HEK293T (cell line): ENCODE results near the gene TMEM50B.

Source experiments
- CTCF ChIA-PET: fragments of 350-600 bp; formaldehyde crosslinking; extraction: SDS; loops from one replicate; lab custom pipeline; 2021; ENCODE audit warnings: antibody characterized with exemption, inconsistent platforms; lab: Yijun Ruan, JAX
- POLR2A ChIA-PET: fragments of 350-600 bp; formaldehyde crosslinking; extraction: SDS; loops from one replicate; lab custom pipeline; 2020; ENCODE audit warnings: antibody characterized with exemption, inconsistent platforms; lab: Yijun Ruan, JAX
- DNase-seq: peaks from one replicate; pipeline ENCODE4 v3.0.0; 2012; ENCODE audit warnings: mixed read lengths; ENCODE audit errors: extremely low spot score
- ARNT ChIP-seq: fragments of 450-650 bp; IDR thresholded peaks from 2 replicates; pipeline ENCODE4 v1.6.1; 2017; ENCODE audit warnings: mild to moderate bottlenecking
- BHLHE40 ChIP-seq: fragments of 450-650 bp; IDR thresholded peaks from 2 replicates; pipeline ENCODE4 v1.6.1; 2016; ENCODE audit warnings: mild to moderate bottlenecking, moderate library complexity, borderline replicate concordance
- CTBP1 ChIP-seq: fragments of 450-650 bp; IDR thresholded peaks from 2 replicates; pipeline ENCODE4 v1.6.1; 2016; ENCODE audit warnings: borderline replicate concordance
- ELF4 ChIP-seq: fragments of 450-650 bp; IDR thresholded peaks from 2 replicates; pipeline ENCODE4 v1.6.1; 2017; ENCODE audit warnings: antibody characterized with exemption
- FOXA1 ChIP-seq: fragments of 450-650 bp; IDR thresholded peaks from 2 replicates; pipeline ENCODE4 v1.6.1; 2016; ENCODE audit warnings: mild to moderate bottlenecking
- FOXK2 ChIP-seq: fragments of 450-650 bp; IDR thresholded peaks from 2 replicates; pipeline ENCODE4 v1.6.1; 2016; ENCODE audit warnings: mild to moderate bottlenecking
- FOXM1 ChIP-seq: fragments of 450-650 bp; IDR thresholded peaks from 2 replicates; pipeline ENCODE4 v1.6.1; 2017; ENCODE audit warnings: mild to moderate bottlenecking, borderline replicate concordance
- HDGF ChIP-seq: fragments of 450-650 bp; IDR thresholded peaks from 2 replicates; pipeline ENCODE4 v1.6.1; 2017; ENCODE audit warnings: antibody characterized with exemption, borderline replicate concordance
- L3MBTL2 ChIP-seq: fragments of 450-650 bp; conservative IDR thresholded peaks from 2 replicates; pipeline ENCODE4 v1.6.1; 2016; ENCODE audit warnings: mild to moderate bottlenecking
- LEF1 ChIP-seq: fragments of 450-650 bp; IDR thresholded peaks from 2 replicates; pipeline ENCODE4 v1.6.1; 2017; ENCODE audit warnings: mild to moderate bottlenecking, borderline replicate concordance
- NFRKB ChIP-seq: fragments of 450-650 bp; IDR thresholded peaks from 2 replicates; pipeline ENCODE4 v1.6.1; 2016; ENCODE audit warnings: mild to moderate bottlenecking, moderate library complexity
- PKNOX1 ChIP-seq: fragments of 450-650 bp; IDR thresholded peaks from 2 replicates; pipeline ENCODE4 v1.6.1; 2016
- SP1 ChIP-seq: fragments of 450-650 bp; IDR thresholded peaks from 2 replicates; pipeline ENCODE4 v1.6.1; 2017
- SUZ12 ChIP-seq: fragments of 450-650 bp; IDR thresholded peaks from 2 replicates; pipeline ENCODE4 v1.6.1; 2016; ENCODE audit warnings: mild to moderate bottlenecking
- TARDBP ChIP-seq: fragments of 450-650 bp; IDR thresholded peaks from 2 replicates; pipeline ENCODE4 v1.6.1; 2016
- ZNF384 ChIP-seq: fragments of 450-650 bp; IDR thresholded peaks from 2 replicates; pipeline ENCODE4 v1.6.1; 2016

TMEM50B gene

GRCh38 chr21:33430858-33431257, 48.9 kb downstream of the TMEM50B start:
- no peak for TF ChIP-seq LEF1
- no peak for TF ChIP-seq CTBP1
- TF ChIP-seq PKNOX1 = no peak
- TF ChIP-seq ZNF384 = no peak
- TF ChIP-seq TARDBP = no peak
- no peak for TF ChIP-seq BHLHE40
- TF ChIP-seq ELF4 = no peak
- no peak for TF ChIP-seq HDGF
- TF ChIP-seq FOXK2 = no peak
- no peak for TF ChIP-seq SUZ12
- TF ChIP-seq FOXM1 = no peak
- TF ChIP-seq SP1 = no peak
- TF ChIP-seq L3MBTL2 = no peak
- TF ChIP-seq FOXA1 = no peak
- TF ChIP-seq NFRKB = no peak
- no peak for TF ChIP-seq ARNT
- ChIA-PET CTCF (no interaction called here), POLR2A (no interaction called here)
- DNase-seq = no peak

DNA sequence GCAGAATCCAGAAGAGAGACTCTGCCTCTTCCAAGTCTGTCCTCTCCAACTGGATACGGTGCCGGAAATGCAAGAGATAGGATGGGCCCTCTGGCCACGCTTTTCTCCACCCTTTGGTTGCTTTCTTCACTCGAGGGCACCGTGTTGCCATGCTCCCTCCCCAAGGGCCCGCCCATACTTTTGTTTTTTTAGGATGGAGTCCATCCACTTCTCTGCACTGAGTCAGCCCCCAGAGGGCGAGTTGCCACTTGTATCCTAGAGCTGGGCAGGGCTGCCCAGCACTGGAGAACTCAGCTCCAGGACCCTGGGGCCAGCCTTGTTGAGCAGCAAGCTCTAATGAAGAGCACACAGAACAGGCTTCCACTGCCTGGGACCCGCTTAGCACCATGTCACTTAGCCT, 51.1 kb downstream of the TMEM50B start:
- no peak for TF ChIP-seq HDGF
- TF ChIP-seq L3MBTL2 = no peak
- no peak for TF ChIP-seq FOXM1
- no peak for TF ChIP-seq PKNOX1
- no peak for TF ChIP-seq SP1
- no peak for TF ChIP-seq CTBP1
- no peak for TF ChIP-seq ARNT
- TF ChIP-seq BHLHE40 = no peak
- no peak for TF ChIP-seq FOXA1
- TF ChIP-seq SUZ12 = no peak
- no peak for TF ChIP-seq LEF1
- no peak for TF ChIP-seq ZNF384
- TF ChIP-seq TARDBP = no peak
- TF ChIP-seq ELF4 = no peak
- TF ChIP-seq FOXK2 = no peak
- no peak for TF ChIP-seq NFRKB
- CTCF ChIA-PET = no interaction called here
- POLR2A ChIA-PET = no interaction called here
- no peak for DNase-seq

DNA sequence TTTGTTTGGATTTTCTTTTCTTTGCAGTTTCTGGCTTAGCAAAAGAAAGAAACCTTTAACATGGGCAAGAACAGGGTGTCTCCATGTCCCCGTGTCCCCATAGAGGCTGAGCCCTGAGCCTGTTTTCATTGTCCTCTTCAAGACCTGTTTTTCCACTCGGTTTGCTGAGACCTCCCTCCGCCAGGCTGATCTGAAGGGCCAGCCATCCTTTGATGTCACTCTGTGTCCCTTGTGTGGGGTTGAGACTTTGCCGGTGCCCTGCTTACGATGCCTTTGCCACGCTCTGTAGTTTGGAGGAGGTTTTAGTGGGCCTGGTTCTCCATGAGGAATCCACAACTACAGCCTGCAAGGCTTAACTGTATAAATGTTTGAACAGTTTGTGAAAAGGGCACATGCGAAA, 52.7 kb downstream of the TMEM50B start:
- ChIA-PET POLR2A (no interaction called here), CTCF (interaction anchor here (0.9 kb wide), 1 partner anchor 66 kb away, joined by 4 read pairs; no protein-coding TSS in a partner anchor)
- TF ChIP-seq L3MBTL2 (no peak), ZNF384 (no peak), ARNT (no peak), LEF1 (no peak)
- DNase-seq = no peak

DNA sequence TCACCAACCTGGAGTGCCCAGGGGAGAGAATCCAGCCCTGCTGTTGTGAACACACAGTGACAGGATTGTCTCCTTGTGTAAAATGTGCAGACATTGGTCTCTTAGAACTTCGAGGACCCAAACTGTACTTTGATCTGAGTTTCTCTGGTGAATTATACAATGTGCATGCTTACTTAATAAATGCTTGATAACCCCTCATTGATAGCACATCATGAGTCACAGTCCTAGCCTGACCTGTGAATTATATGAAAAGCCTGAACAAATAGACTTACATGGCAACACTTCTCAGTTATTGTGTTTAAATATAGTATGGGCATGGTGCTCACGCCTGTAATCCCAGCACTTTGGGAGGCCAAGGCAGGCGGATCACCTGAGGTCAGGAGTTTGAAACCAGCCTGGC, 53.9 kb downstream of the TMEM50B start:
- DNase-seq = no peak
- ChIA-PET CTCF (no interaction called here), POLR2A (no interaction called here)
- no peak for TF ChIP-seq NFRKB
- no peak for TF ChIP-seq PKNOX1
- TF ChIP-seq ARNT = no peak
- no peak for TF ChIP-seq LEF1
- TF ChIP-seq HDGF = no peak
- no peak for TF ChIP-seq ELF4
- no peak for TF ChIP-seq ZNF384
- no peak for TF ChIP-seq SUZ12

DNA sequence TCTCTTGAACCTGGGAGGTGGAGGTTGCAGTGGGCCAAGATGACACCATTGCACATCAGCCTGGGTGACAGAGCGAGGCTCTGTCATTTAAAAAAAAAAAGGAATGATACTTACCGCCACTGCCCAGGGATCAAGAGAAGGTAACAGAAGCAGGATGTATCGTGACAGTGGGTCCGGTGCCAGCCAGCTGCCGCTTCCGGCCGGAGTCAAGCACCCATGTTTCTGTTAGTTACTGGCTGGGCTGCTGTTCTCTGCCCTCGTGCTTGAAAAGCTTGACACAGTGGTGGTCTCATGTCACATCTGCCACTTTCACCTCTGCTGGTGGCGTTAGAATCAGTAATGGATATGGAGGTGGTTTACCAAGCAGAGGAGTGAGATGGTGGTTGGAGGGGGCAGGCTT, 55.6 kb downstream of the TMEM50B start:
- CTCF ChIA-PET = no interaction called here
- POLR2A ChIA-PET = no interaction called here
- DNase-seq = no peak
- no peak for TF ChIP-seq HDGF

GRCh38 chr21:33421713-33422393, 57.9 kb downstream of the TMEM50B start:
- CTCF ChIA-PET = interaction anchor here (0.7 kb wide), 1 partner anchor 259 kb away, joined by 3 read pairs; no protein-coding TSS in a partner anchor
- TF ChIP-seq FOXK2 (no peak), ZNF384 (no peak), ELF4 (no peak), CTBP1 (no peak), HDGF (no peak), PKNOX1 (no peak), BHLHE40 (no peak)
- no peak for DNase-seq
- POLR2A ChIA-PET = no interaction called here
